Embryonic facial prominence (tissue), 1 donor: Measurements from ENCODE around the gene TRAF3.

Source experiments
- DNase-seq: peaks from one replicate; pipeline ENCODE4 v3.0.0-alpha.2; 2016; ENCODE audit errors: extremely low spot score

Gene TRAF3, protein sequence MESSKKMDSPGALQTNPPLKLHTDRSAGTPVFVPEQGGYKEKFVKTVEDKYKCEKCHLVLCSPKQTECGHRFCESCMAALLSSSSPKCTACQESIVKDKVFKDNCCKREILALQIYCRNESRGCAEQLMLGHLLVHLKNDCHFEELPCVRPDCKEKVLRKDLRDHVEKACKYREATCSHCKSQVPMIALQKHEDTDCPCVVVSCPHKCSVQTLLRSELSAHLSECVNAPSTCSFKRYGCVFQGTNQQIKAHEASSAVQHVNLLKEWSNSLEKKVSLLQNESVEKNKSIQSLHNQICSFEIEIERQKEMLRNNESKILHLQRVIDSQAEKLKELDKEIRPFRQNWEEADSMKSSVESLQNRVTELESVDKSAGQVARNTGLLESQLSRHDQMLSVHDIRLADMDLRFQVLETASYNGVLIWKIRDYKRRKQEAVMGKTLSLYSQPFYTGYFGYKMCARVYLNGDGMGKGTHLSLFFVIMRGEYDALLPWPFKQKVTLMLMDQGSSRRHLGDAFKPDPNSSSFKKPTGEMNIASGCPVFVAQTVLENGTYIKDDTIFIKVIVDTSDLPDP

DNA sequence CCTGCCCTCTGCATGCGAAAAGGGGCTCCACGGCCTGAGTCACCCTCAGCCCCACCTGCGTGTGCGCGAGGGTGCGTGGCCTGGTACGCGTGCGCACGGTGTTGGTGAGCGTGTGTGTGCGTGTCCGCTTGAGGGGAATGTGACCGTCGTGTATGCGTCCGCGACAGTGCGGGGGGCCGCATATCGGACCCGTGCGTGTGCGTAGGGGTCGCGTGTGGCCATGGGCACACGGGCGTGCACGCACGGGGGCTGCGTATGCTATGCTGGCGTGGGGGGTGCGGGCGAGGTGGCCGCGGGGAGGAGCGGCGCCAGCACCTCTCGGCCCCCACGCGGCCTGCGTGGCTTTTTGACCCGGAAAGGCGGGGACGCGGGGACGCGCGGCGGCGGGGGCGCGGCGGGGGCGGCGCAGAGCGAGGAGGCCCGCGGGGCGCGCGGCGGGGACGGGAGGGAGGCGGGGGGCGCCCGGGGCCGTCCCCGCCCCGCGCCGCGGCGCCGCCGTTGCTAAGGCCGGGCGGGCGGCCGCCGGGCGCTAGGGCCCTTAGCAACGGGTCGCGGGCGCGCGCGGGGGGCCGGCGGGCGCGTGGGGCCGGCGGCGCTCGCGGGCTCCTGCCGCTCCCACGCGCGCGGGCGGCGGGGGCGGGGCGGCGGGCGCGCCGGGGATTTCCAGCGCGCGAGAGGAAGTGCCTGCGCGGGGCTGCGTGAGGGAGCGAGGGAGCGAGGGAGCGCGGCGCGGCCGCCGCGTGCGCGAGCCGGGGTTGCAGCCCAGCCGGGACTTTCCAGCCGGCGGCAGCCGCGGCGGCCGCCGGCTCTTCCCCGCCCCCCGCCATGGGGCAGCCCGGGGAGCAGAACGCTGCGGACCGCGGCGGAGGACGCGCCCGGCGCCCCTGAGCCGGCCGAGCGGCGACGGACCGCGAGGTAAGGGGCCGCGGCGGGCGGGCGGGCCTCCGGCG, at the start of gene TRAF3:
TSS of gene TRAF3 (plus strand) at position 689 of the 950 bp plus-strand sequence. CDS start 92,753 bp downstream, outside the sequence.
- no peak for DNase-seq

DNA sequence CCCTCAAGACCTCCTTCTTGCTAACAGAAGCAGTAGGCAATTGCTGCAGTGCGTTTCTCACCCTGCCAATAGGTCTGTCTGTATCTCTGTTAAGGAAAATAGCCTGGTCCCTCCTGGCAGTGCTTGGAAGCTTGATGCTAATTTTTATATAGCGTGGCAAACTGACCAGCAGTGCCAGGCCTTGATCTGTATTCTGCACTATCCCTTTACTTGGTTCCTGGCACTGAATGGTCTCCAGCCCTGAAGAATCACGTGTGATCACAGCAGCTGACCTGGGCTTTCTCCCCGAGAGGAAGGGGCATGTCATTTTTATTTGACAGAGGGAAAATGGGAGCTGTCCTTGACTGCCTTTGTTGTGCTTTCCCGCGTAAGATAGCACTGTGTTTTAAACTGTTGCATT, 48.7 kb upstream of the TRAF3 start:
- no peak for DNase-seq

DNA sequence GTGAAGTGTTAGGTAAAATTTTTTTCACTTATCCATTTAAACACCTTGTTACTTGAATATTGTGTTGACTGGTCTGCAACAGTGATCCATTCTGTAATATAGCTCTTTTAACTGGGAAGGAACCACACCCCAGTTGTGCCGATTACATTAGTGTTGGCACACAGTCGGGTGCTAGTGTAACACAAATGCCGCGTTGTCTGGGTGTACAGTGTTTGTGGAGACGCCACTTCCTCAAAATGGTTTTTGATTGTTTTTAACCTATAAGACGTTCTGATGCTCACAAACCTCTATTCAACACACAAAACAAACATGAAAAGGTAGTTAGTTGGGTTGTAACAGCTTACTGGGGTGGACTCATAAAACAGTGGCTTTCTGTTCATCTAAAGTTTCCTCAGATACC, 48.0 kb upstream of the TRAF3 start:
- no peak for DNase-seq

DNA sequence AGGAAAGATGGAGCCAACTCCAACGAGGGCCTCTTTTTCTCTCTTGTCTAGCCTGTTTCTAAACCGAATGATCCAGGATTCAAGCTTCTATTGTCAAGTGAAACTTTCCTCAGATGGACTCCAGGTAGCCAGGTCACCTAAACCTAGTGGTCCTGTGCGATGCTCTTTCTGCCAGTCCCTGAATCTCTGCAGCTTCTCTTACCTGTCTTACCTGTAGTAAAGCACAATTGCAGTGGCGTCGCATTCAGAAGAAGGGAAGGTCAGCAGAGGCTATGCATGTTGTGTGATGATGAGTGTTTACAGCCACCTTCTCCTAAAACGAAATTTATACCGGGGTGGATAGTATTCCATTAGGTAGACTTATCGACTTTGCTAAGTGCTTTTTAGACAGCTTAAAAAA, 47.4 kb upstream of the TRAF3 start:
- no peak for DNase-seq

DNA sequence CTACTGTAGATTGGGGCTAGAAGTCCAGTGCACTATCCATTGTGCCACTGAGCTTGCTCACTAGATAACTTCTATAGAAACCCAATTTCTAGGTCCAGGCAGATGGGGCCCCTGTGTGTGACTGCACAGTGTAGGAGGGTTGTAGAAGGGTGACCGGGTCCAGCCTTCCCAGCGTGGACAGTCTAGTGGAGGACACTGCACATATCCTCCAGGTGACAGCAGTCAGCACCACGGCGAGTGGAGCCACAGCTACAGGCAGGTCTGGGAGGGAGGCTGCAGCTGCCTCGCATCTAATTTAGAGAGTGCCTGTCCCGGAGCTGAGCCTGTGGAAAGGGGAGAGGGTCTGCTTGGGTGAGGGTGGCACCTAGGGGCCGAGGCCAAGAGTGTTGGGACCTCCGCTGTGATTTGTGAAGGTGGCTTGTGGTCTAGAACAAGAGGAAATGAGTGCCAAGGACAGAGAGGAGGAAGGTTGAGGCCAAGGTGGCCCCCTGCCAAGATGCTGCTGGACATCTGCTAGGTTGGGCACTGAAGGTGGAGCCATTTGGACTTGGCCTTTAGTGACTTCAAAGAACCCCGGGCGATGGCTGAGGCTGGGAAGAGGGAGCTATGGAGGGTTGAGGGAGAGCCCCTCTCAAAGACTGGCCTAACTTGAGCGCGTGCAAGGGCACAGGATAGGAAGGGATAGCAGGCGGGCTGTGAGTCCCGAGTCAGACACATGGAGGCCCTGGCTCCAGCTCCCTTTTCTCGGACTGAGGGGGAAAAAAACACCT, 46.0 kb upstream of the TRAF3 start:
- no peak for DNase-seq

DNA sequence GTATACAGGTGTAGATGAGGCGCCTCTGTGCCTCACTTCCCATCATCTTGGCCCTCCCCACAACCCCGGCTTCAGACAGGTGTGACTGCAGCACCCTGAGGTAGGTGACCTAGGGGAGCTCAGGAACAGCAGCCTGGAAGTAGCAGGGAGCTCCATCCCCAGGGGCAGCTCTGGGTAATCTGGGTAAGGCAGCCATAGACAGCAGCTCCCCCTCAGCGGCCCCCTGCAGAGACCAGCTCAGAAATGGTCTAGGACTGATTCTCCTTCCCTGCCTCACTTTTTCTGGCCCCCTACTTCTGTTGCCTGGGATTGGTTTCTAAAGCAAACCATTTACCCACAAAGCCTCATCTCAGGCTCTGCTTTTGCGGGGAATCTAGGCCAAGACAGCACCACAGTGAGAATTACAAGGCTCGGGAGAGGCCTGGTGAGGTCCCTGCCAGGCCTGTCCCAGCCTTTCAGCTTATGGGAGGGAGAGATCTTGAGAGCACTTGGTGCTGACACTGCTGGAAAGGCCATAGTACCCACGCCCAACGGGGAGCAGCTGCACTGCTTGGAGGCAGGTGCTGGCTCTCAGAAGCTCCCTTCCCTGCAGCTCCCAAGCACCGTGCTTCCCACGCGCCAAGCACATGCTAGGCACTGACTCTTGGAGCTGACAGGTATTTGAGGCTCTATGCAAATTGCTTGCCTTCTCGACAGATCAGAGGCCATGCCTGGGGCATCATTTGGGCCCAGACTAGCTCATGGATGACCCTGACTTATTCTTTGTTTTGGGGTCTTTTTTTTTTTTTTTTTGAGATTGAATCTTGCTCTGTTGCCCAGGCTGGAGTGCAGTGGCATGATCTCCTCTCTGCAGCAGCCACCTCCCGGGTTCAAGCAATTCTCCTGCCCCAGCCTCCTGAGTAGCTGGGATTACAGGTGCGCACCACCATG, 45.1 kb upstream of the TRAF3 start:
- DNase-seq, result no peak

DNA sequence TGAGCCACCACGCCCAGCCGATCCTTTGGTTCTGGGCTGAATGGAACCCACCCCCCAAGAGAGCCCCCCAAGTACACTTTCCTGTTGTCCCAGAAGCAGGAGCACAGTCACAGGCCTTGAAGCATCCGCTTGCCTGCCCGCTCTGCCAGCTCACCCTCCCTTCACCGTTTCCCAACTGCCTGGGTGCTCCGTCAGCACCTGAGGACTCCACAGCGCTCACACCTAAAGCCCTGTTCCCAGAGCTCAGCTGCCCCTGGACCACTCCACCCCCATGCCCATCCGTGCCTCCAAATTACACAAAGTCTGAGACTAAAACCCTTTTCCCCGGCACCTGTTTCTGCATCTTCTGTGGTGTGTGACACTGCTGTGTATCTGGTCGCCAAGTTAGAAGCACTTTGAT, 44.3 kb upstream of the TRAF3 start:
- DNase-seq, result no peak

DNA sequence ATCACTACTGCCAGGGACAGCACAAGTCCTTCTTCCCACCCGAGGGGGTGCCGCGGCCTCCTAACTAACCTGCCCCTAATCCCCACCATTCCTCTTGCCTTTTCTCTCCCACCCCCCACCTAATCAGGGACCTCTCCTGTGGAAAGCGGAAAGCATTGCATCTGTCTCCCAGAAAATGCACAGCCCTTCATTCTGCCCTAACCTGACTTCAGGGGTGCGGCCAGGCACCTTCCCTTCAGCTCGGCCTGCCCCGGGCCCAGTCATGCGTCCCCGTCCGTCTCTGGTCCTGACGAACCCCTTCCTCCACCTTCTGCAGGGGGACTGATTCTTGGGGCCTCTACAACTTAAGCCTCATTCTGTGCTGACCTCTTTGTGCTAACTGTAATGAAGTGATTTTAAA, 43.9 kb upstream of the TRAF3 start:
- no peak for DNase-seq

DNA sequence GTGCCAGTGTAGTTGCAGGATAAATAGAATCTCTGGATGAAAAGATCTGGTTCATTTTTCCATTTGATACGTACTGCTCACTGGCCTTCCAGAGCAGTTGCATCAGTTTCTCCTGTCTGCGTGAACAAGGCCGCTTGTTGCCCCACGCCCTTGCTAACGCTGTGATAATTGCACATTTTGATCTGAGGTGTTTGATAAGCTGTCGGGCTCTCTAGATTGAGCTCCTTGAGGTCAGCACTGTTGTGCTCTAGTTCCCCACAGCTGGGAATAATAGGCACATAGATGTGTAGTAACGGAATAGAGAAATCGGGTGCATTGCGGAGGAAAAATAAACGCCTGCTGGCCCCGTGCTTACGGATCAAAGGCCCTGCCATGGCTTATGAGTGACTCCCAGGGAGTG, 42.8 kb upstream of the TRAF3 start:
- DNase-seq, result no peak

DNA sequence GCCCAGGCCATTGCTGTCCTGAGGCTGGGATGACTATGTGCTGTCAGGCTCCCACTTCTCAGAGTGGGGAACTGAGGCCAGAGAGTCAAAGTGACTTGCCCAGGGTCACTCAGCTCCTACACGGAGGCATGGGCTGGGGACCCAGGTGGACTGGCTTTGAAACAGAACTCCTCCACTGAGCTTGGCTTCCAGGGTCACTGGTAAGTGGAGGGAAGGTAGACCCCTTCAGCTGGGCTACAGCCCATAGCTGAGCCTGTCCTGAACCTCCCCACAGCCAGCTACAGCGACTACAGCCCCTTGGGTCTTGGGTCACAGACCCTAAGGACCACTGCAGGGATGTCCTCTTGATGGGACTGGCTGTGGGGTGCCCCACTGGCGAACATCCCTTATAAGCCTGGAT, 40.3 kb upstream of the TRAF3 start:
- DNase-seq, result no peak

DNA sequence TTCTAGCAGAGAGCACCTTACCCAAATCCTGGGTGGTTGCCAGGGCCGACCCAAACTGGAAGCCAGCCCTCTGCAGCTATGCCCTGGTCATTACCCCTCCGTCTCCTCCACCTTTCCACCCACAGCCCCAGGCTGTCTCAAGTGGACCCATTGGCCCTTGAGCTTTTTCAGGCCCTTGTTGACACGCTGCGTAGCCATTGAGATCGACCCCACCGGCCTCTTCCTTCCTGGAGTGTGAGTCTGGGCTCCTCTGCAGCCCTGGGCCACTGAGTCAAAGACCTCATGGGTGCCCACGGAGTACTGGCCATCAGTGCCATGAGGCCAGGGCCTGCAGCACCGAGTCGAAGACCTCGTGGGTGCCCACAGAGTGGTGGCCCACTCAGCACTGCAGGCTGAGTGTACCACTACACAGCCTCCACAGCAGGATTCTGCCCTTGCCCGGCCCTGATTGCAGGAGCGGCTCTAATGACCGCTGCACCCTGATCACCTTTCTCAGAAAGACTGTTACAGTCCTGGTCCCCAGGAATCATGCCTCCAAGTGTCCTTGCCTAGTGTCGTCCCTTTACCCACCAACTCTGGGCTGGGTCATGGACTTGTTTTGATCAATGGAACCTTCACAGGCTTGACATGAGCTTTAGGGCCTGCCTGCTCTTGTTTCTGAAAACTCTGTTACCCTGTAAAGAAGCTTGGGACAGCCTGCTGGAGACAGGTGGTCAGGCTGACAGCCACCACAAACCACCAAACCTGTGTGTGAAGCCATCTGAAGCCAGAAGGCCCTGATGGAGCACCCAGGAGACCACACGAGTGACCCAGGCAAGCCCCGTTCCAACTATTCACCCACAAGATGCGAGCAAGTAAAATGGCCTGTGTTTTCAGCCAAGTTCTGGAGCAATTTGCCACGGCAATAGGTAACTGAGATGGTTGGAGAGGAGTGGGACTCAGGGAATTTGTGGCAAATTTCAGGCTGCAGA, 39.6 kb upstream of the TRAF3 start:
- DNase-seq, result no peak

DNA sequence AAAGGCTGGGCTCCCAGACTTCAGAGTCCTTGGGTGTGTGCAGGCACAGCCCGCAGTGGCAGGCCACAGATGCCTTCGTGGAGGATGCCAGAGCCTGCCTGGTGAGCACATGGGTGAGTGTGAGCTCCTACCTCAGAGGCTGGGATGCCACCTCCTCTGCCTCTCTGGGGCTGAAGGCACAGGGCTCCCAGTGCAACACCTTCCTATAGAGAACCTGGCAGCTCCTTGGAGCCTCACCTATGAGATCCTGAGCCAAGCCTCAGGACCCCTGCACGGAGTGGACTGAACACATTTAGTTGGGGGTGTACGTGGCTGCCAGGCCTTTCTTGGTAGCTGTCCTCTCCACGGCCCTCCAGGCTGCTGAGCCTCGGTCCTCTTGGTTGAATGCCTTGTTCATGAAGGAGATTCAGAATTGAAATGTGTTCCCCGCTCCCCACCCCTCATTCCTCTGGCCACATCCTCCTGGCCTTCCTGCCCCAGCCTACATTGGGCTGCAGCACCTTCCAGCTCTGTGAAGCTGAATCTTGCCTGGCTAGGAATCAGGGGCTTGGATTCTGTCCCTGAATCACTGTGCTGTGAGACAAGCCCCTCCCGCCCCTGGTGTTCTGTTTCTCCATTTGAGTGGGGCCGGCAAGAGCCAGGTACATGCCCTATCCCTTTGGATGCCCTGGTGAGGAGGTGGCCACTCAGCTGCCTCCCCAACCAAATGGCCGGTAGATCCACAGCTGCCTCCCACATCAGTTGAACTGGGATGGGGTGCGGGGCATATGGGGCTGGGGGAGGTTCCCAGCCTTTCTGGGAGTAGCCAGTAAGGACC, 38.7 kb upstream of the TRAF3 start:
- DNase-seq, result no peak

DNA sequence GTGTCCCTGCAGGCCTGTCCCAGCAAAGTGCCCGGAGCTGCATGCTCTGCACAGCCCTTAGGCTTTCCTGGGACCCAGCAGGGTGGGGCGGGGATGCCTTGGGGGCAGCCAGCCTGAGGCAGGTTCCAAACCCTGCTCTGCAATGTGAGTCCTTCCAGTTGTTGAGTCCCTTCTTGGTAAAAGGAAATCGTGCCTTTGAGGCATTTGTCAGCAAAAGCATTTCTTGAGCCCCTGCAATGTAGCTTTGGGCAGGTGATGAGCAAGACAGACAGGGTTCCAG, 38.1 kb upstream of the TRAF3 start:
- DNase-seq, result no peak

DNA sequence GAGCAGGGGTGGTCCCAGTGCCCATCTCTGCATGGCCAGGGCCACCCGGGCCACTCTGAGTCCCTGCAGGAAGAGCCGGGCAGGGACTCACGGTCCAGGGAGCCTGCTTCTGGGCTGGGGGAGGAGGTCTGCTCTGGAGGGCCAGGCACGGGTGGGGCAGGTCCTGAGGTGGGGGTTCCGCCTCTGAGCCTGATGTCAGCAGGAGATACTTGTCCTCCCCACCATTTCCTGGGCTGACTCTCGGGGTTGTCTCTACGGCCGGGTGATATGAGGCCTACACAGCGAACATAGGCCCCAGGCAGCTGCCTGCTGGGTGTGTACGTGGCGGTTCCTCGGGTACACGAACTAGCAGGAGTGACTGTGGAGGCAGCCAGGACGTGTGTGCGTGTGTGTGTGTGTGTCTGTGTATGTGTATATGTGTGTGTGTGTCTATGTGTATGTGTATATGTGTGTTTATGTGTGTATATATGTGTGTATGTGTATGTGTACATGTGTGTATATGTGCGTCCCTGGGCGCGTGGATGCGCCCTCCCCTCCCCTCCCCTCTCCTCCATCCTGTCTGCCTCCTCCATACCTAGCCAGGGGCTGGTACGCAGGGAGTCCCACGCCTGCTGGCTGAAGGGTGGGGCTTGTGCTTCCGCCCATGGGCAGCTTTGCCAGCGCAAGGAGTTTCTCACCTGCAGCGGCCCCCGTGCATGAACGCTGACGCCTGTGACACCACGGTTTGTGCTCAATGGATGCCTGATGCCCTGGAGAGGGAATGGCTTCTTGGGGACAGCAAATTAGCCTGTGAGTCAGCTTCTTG, 30.4 kb upstream of the TRAF3 start:
- DNase-seq, result no peak

DNA sequence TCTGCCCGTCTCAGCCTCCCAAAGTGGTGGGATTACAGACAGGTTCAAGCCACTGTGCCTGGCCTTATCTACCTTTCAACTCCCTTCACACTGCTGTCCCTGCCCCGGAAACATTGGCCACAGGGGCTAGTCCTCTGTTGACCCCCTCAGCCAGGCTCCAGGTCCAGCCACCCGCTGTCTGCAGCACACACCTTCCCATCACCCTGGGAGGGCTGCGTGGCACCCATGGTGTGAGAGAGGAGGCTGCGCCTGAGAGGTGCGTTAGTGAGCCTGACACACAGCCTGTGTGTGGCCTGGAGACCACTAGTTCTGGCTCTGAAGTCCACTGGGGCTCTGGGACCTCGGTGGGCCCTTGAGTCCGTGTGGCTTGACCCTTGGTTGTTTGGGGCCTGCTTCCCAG, 28.4 kb upstream of the TRAF3 start:
- no peak for DNase-seq

DNA sequence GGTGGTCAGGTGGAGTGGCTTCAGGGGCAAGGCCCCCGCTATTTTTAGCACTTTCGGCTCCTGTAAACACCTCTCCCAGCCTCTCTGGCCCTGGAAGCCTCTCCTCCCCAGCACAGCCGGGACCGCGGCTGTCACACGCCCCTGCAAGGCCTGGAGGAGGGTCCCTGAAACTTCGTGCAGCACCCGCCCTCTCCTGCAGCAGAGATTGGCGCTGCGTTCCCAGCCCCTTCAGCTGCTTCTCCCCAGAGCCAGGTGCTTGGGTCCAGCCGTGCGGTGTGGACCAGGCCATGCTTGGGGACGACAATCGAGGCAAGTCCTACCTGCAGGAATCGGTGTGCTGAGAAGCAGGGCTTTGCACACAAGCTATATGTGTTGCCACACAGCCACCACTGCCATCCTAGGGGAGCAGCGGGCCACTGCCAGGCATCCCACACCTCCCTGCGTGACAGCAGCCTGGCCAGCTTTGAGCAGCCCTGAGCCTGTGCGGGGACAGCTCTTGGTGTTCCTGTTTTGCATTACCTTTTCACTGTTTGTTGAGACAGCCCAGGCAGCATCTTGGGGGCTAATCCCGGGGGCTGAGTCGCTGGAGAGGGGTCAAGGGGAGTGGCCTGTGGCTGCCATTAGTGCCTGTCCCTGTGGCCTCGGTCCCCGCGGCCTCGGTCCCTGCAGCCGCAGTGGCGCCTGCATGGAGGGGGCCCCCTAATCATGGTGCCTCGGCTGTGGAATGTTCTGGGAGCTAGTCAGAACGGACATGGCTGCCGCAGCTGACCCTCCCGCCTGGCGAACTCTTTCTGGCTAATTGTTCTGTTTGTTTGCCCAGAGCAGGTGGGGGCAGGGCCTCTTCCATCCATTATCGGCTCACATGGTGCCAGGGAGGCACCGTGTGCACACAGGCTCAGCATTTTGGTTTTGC, 27.6 kb upstream of the TRAF3 start:
- DNase-seq, result no peak

DNA sequence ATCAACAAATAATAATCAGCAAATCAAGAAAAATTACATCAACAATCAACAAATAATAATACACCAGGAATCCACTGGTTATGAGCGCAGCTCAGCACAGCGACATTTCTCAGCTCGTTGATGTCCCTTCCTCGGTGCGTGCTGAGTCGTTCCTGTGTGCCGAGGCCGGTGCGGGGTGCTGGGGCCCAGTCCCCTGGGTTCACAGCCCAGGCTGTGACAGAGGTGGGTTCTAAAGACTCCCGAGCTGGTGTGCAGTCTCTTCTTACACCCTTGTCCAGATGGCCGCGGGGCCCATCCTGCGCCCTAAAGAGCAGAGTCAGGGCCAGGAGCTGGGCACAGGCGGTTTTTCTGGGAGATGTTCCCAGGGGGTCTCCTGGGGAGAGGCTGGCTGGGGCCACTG, 26.9 kb upstream of the TRAF3 start:
- DNase-seq, result no peak
